ENCODE data around the gene MIA. TPM values are rescaled to one million over a fixed set of nuclear protein-coding genes. Genes with fewer than 3 reads are reported as not detected.
"Not testable (repeated sequence)": the region's sequence is repeated elsewhere in the genome, so short reads cannot be mapped to it uniquely, and the experiment has no call there.

The MIA gene
- total and polyA plus RNA-seq, 2 experiments from 2014 or later, result not detected

DNA sequence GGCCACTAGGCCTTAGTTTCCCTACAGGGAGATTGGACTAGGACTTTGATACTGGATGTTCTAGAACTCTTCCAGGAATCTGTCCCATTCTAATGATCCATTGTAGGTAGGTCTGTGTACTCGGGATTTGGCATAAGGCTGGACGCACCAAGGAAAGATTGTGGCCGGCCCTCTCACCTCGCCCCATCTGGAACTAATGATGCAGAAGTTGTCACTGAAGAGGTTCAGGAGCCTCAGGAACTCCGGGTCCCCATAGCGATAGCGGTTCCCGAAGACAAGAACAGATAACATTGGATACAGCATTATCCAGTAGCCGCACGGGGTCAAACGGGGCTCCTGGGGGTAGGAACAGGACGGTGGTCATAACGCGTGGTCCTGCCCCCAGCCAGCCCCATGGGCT lies 34.8 kb downstream of the MIA start:
- WGBS, 2 experiments (ENCODE audit: low coverage in 1 of 2, low lambda C conversion rate in 2 of 2, missing lambda C conversion rate in 2 of 2), result 23 to 38% methylated on average over 12 to 14 of the region's 14 CpGs
- H4K20me1 ChIP-seq (ENCODE audit: insufficient read depth), result no peaks in the 10 kb centered on the region
- TF ChIP-seq EZH2phosphoT487 (IDR thresholded peaks at IDR 0.05; ENCODE audit: insufficient read depth, low read depth) (no peak), EZH2 (IDR thresholded peaks at IDR 0.05; ENCODE audit: insufficient read depth, poor library complexity, severe bottlenecking) (no peak)

DNA sequence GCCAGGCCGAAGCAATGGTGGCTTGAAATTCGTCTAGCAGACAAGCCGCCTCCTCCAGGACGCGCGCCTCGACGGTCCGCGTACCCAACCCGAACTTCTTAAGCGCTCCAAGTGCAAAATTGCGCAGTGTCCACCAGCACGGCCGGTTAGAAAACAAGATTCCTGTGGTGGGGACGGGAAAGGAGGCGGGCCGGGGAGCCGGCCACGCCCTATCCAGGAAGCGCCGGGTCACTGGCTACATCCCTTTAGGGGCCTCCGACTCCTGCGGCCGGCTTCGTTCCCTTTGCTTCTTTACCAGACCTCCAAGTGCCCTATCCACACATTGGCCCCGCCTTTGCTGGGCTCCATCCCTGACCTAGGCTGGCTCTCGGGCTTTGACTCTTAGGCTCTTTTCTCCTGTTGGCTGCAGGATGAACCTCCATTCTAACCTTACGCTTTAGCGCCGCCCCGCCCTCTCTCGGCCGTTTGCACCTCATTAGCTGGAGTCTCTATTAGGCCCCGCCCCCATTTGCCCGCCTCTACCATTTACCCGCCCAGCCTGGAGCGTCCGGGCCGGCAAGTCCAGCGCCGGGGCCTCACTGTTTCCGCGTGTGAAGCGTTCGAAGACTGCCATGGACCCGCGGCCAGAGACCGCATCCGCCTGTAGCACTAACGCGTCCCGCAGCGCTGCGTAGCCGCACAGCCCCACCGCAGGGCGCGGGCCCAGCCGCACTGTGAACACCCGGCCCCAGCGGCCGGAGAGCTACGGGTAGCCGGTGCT lies 35.5 kb downstream of the MIA start:
- H4K20me1 ChIP-seq (ENCODE audit: insufficient read depth); H3K9me3 ChIP-seq (ENCODE audit: low read depth); H3K36me3 ChIP-seq (ENCODE audit: low read depth); in situ Hi-C loops (cut with MboI); H3K9me2 ChIP-seq (ENCODE audit: insufficient read depth); H3K27me3 ChIP-seq (replicated peaks; ENCODE audit: insufficient read depth); H3F3A ChIP-seq (ENCODE audit: insufficient read depth): not testable (repeated sequence)
- 2 to 3% methylated on average over 55 to 60 of the region's 65 CpGs for WGBS, 2 experiments (ENCODE audit: low coverage in 1 of 2, low lambda C conversion rate in 2 of 2, missing lambda C conversion rate in 2 of 2)
- peaks cover 46% of the 10 kb centered on the region for H3K79me2 ChIP-seq (ENCODE audit: insufficient read depth)
- H3K9ac ChIP-seq, result peak overlapping the region; percentile 60
- DNase-seq, result peak; percentile 85
- peak overlapping the region; percentile 49 for H3K27ac ChIP-seq
- H2AFZ ChIP-seq, result peak overlapping the region; percentile 80
- H3K4me3 ChIP-seq, result peak overlapping the region; percentile 74
- peak overlapping the region; percentile 73 for H3K4me2 ChIP-seq (ENCODE audit: unreplicated experiment)
- H3K4me1 ChIP-seq (ENCODE audit: insufficient read depth), result peaks cover 14% of the 10 kb centered on the region

More for the DNA sequence above, 34.8 kb downstream of the MIA start:
- H2AFZ ChIP-seq, result peak overlapping the region; percentile 80; the same call in 1 of the 2 replicates
- no peak for DNase-seq
- H3K9me3 ChIP-seq (ENCODE audit: low read depth), result no peaks in the 10 kb centered on the region
- in situ Hi-C loops (cut with MboI), result no loop called here
- peak overlapping the region; percentile 49 for H3K27ac ChIP-seq
- peak overlapping the region; percentile 74 for H3K4me3 ChIP-seq
- H3K27me3 ChIP-seq (replicated peaks; ENCODE audit: insufficient read depth), result no peaks in the 10 kb centered on the region
- peaks cover 53% of the 10 kb centered on the region for H3K79me2 ChIP-seq (ENCODE audit: insufficient read depth)
- H3K9me2 ChIP-seq (ENCODE audit: insufficient read depth), result no peaks in the 10 kb centered on the region
- H3K4me2 ChIP-seq (ENCODE audit: unreplicated experiment), result peak overlapping the region; percentile 73
- peak overlapping the region; percentile 60 for H3K9ac ChIP-seq
- 0 out of 2 replicates have a peak, but pooled peaks cover 9% of the 10 kb centered on the region for H3K36me3 ChIP-seq (ENCODE audit: low read depth)
- H3F3A ChIP-seq (ENCODE audit: insufficient read depth), result peaks cover 15% of the 10 kb centered on the region; the same call in 1 of the 2 replicates
- peaks cover 14% of the 10 kb centered on the region for H3K4me1 ChIP-seq (ENCODE audit: insufficient read depth)

GRCh38 chr19:40811478-40812341 lies 36.4 kb downstream of the MIA start:
- Histone ChIP-seq H3K4me3 (peak overlapping the region; percentile 74; the same call in 1 of the 2 replicates), H3K27ac (no peak overlapping the region), H2AFZ (peak overlapping the region; percentile 80), H3K79me2 (ENCODE audit: insufficient read depth) (peaks cover 38% of the 10 kb centered on the region), H3K4me2 (ENCODE audit: unreplicated experiment) (peak overlapping the region; percentile 73), H3K9me3 (ENCODE audit: low read depth) (no peaks in the 10 kb centered on the region), H4K20me1 (ENCODE audit: insufficient read depth) (no peaks in the 10 kb centered on the region), H3K4me1 (ENCODE audit: insufficient read depth) (peaks cover 6% of the 10 kb centered on the region), H3F3A (ENCODE audit: insufficient read depth) (peaks cover 8% of the 10 kb centered on the region; the same call in 1 of the 2 replicates), H3K36me3 (ENCODE audit: low read depth) (0 out of 2 replicates have a peak, but pooled peaks cover 9% of the 10 kb centered on the region), H3K27me3 (replicated peaks; ENCODE audit: insufficient read depth) (no peaks in the 10 kb centered on the region), H3K9me2 (ENCODE audit: insufficient read depth) (no peaks in the 10 kb centered on the region), H3K9ac (peak overlapping the region; percentile 60)
- DNase-seq, result no peak
- 46 to 53% methylated on average over 22 to 35 of the region's 35 CpGs for WGBS, 2 experiments (ENCODE audit: low coverage in 1 of 2, low lambda C conversion rate in 2 of 2, missing lambda C conversion rate in 2 of 2)
- in situ Hi-C loops (cut with MboI), result no loop called here
- TF ChIP-seq EZH2phosphoT487 (IDR thresholded peaks at IDR 0.05; ENCODE audit: insufficient read depth, low read depth) (no peak), EZH2 (IDR thresholded peaks at IDR 0.05; ENCODE audit: insufficient read depth, poor library complexity, severe bottlenecking) (no peak)

GRCh38 chr19:40812571-40812970 lies 37.2 kb downstream of the MIA start:
- H3K9ac ChIP-seq; H3K27me3 ChIP-seq (replicated peaks; ENCODE audit: insufficient read depth); H4K20me1 ChIP-seq (ENCODE audit: insufficient read depth); H3K9me3 ChIP-seq (ENCODE audit: low read depth); H3K4me3 ChIP-seq; H3K4me1 ChIP-seq (ENCODE audit: insufficient read depth); DNase-seq; H3K9me2 ChIP-seq (ENCODE audit: insufficient read depth); H3F3A ChIP-seq (ENCODE audit: insufficient read depth); H3K4me2 ChIP-seq (ENCODE audit: unreplicated experiment); H3K27ac ChIP-seq; in situ Hi-C loops (cut with MboI); H3K36me3 ChIP-seq (ENCODE audit: low read depth); H2AFZ ChIP-seq: not testable (repeated sequence)
- H3K79me2 ChIP-seq (ENCODE audit: insufficient read depth), result peaks cover 30% of the 10 kb centered on the region
- 91 to 94% methylated on average over 7 of the region's 7 CpGs for WGBS, 2 experiments (ENCODE audit: low coverage in 1 of 2, low lambda C conversion rate in 2 of 2, missing lambda C conversion rate in 2 of 2)

Measured in GM23248 (cell line).